D721Med (cell line): ENCODE data around the gene P4HA3.

Experiments
- DNase-seq: peaks from one replicate; pipeline ENCODE4 v3.0.0; 2011; ENCODE audit warnings: low spot score; ENCODE audit not compliant: insufficient read length
- FAIRE-seq: peaks from 2 replicates; lab custom pipeline; 2011; peaks lifted over from hg19 to GRCh38; lab: Jason Lieb, UNC
- CTCF ChIP-seq: IDR thresholded peaks from 2 replicates; pipeline ENCODE4 v1.5.1; 2012; ENCODE audit warnings: mild to moderate bottlenecking, control low read depth; ENCODE audit not compliant: insufficient read depth; ENCODE audit errors: missing control alignments

Gene P4HA3

DNA sequence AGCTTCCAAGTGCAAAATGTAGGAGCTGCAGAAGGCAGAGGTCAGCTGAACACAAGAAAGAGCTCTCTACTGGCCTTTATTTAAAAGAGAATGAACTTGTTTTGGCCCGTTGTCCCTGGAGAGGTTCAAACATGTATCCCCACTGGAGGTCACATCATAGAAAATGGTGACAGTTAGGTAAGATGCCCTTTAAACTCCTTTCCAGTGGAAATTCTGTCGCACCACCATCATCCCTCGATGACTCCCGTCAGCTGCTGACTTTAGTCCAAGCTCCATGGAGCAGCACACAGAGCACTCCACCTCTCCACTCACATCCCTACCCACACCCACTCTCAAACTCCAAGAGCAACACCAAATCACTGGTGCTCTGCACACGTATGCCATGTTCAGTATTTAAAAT lies 15.2 kb upstream of the P4HA3 start:
- FAIRE-seq, result no peak
- no peak for TF ChIP-seq CTCF
- DNase-seq, result no peak

- no peak for TF ChIP-seq CTCF
- no peak for DNase-seq
- no peak for FAIRE-seq
Observed at GRCh38 chr11:74325649-74326645, 14.5 kb upstream of the P4HA3 start.

GRCh38 chr11:74322667-74323066 lies 11.2 kb upstream of the P4HA3 start:
- no peak for FAIRE-seq
- TF ChIP-seq CTCF, result no peak
- DNase-seq, result no peak

- FAIRE-seq (no peak), DNase-seq (no peak)
- peak; percentile 41 for TF ChIP-seq CTCF
Observed at GRCh38 chr11:74321487-74322188, 10.2 kb upstream of the P4HA3 start.

GRCh38 chr11:74320538-74320937 lies 9.1 kb upstream of the P4HA3 start:
- FAIRE-seq (no peak), DNase-seq (no peak)

DNA sequence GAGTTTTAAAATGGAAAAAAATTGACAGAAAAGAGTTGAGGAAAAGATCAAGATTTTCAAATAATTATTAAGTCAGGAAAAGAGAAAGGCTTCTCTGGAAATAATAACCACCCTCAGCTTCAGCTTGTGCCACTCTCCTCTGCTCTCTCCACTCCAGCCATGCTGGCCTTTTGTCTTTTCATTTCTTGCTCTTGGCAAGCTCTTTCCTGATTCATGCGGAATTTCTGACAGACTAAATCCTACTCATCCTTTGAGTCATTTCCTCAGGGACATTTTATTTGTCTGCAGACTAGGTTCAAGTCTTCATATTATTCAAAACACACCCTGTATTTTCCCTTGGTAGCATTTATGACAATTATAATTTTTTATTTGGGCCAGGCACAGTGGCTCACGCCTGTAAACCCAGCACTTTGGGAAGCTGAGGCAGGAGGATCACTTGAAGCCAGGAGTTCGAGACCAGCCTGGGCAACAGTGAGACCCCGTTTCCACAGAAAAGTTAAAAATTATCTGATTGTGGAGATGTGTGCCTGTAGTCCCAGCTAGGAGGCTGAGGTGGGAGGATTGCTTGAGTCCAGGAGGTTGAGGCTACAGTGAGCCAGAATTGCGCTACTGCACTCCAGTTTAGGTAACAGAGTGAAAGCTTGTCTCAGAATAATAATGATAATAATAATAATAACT lies 7.8 kb upstream of the P4HA3 start:
- TF ChIP-seq CTCF, result no peak
- FAIRE-seq (no peak), DNase-seq (no peak)

More at GRCh38 chr11:74320538-74320937, 9.1 kb upstream of the P4HA3 start:
- no peak for TF ChIP-seq CTCF
